Neural progenitor cell (in vitro differentiated cells): ENCODE data around the gene ETV6. TPM values are rescaled to one million over a fixed set of nuclear protein-coding genes. Genes with fewer than 3 reads are reported as not detected.
A peak's percentile ranks its signal among the peaks of the same experiment; 100 is the strongest.

Experiments
- DNase-seq: peaks from one replicate; pipeline ENCODE4 v3.0.0-alpha.2; 2016; ENCODE audit warnings: low spot score
- H2AFZ ChIP-seq: fragments of 200-600 bp; sonication (generic); replicated peaks from 2 replicates; pipeline ENCODE4 v1.6.1; 2016; ENCODE audit warnings: antibody characterized with exemption
- H3F3A ChIP-seq: fragments of 200-600 bp; sonication (generic); 2 replicates; pipeline ENCODE4 v1.6.1; 2016; ENCODE audit warnings: antibody characterized with exemption, low read depth
- H3K27ac ChIP-seq: fragments of 200-600 bp; sonication (generic); 2 replicates; pipeline ENCODE4 v1.5.1; 2016; ENCODE audit warnings: mild to moderate bottlenecking
- H3K27me3 ChIP-seq: fragments of 200-600 bp; sonication (generic); 2 replicates; pipeline ENCODE4 v1.6.1; 2016; ENCODE audit warnings: mild to moderate bottlenecking, moderate library complexity
- H3K36me3 ChIP-seq: fragments of 200-600 bp; sonication (generic); 2 replicates; pipeline ENCODE4 v1.5.1; 2016
- H3K4me1 ChIP-seq: fragments of 200-600 bp; sonication (generic); 2 replicates; pipeline ENCODE4 v1.6.1; 2016; ENCODE audit warnings: mixed run types
- H3K4me2 ChIP-seq: fragments of 200-600 bp; sonication (generic); 2 replicates; pipeline ENCODE4 v1.6.1; 2016
- H3K4me3 ChIP-seq: fragments of 200-600 bp; sonication (generic); 2 replicates; pipeline ENCODE4 v1.5.1; 2016
- H3K79me2 ChIP-seq: fragments of 200-600 bp; sonication (generic); 2 replicates; pipeline ENCODE4 v1.6.1; 2016; ENCODE audit warnings: low read depth
- H3K9ac ChIP-seq: fragments of 200-600 bp; sonication (generic); 2 replicates; pipeline ENCODE4 v1.6.1; 2016
- H3K9me3 ChIP-seq: fragments of 200-600 bp; sonication (generic); 2 replicates; pipeline ENCODE4 v1.5.1; 2016; ENCODE audit warnings: low read depth
- H4K20me1 ChIP-seq: fragments of 200-600 bp; sonication (generic); 2 replicates; pipeline ENCODE4 v1.6.1; 2016; ENCODE audit warnings: low read depth
- H3K27ac Mint-ChIP-seq: 3 replicates; pipeline ENCODE4 v1.8.0; 2021; ENCODE audit warnings: mixed read lengths
- H3K27me3 Mint-ChIP-seq: 2 replicates; pipeline ENCODE4 v1.8.0; 2022; ENCODE audit warnings: low read depth, mild to moderate bottlenecking, inconsistent platforms, moderate library complexity, mixed read lengths; ENCODE audit not compliant: insufficient read depth
- H3K36me3 Mint-ChIP-seq: 3 replicates; pipeline ENCODE4 v1.8.0; 2021; ENCODE audit warnings: mixed read lengths
- H3K4me1 Mint-ChIP-seq: 3 replicates; pipeline ENCODE4 v1.8.0; 2021; ENCODE audit warnings: mixed read lengths
- H3K4me3 Mint-ChIP-seq: 3 replicates; pipeline ENCODE4 v1.8.0; 2021; ENCODE audit warnings: mild to moderate bottlenecking, moderate library complexity, mixed read lengths
- H3K9me3 Mint-ChIP-seq: 3 replicates; pipeline ENCODE4 v1.8.0; 2020; ENCODE audit warnings: mixed read lengths
- CTCF ChIP-seq: fragments of 200-600 bp; sonication (generic); IDR thresholded peaks from 2 replicates; pipeline ENCODE4 v1.5.1; 2017; ENCODE audit warnings: antibody characterized with exemption, mild to moderate bottlenecking
- EZH2 ChIP-seq: fragments of 200-600 bp; sonication (generic); IDR thresholded peaks from 2 replicates; pipeline ENCODE4 v1.6.1; 2017; ENCODE audit warnings: antibody characterized with exemption, mild to moderate bottlenecking, moderate library complexity
- EZH2phosphoT487 ChIP-seq: fragments of 200-600 bp; sonication (generic); IDR thresholded peaks from 2 replicates; pipeline ENCODE4 v1.6.1; 2017; ENCODE audit warnings: antibody characterized with exemption
- total RNA-seq: library from RNA; depleted of rRNA; stranded (reverse); fragments of >200 nt; gene quantifications from 2 replicates; pipeline ENCODE4 v1.2.3, GENCODE V29; 2015; ENCODE audit warnings: low replicate concordance

The ETV6 gene
- total RNA-seq, 1 donor from 2014 or later: 6.2 TPM

DNA sequence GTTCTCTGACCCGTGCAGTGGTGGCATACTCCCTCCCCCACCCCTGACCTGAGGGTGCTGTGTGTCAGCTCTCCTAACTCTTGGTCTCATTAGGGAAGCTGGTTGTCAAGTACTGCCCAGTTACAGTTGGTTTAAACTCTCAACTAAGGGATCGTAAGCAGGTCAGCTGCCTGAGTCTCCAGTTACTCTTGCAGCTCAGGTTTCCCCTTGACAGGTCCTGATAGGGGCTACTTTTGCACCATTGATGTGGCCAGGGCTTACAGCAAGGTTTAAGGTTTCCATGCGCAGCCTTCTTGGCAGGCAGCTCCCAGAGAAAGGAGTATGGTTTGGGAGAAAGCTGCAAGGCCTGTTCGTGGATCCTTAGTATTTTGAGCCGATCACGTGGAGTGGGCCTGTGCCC lies 74.5 kb downstream of the ETV6 start:
- Histone ChIP-seq H3K79me2 (no peaks in the 10 kb centered on the region), H3K9me3 (no peaks in the 10 kb centered on the region), H3K36me3 (no peaks in the 10 kb centered on the region), H3K4me2 (peak overlapping the region; percentile 19), H3K27me3 (no peaks in the 10 kb centered on the region), H2AFZ (no peak overlapping the region), H4K20me1 (no peaks in the 10 kb centered on the region), H3K4me1 (peaks cover 21% of the 10 kb centered on the region), H3K4me3 (no peak overlapping the region), H3F3A (no peaks in the 10 kb centered on the region), H3K27ac (no peak overlapping the region), H3K9ac (no peak overlapping the region)
- Mint-ChIP-seq H3K36me3 (peaks cover 10% of the 10 kb centered on the region), H3K27me3 (peaks cover 4% of the 10 kb centered on the region), H3K4me3 (no peak overlapping the region), H3K27ac (no peak overlapping the region), H3K9me3 (peaks cover 2% of the 10 kb centered on the region), H3K4me1 (peaks cover 31% of the 10 kb centered on the region)
- TF ChIP-seq EZH2phosphoT487: no peak
- no peak for TF ChIP-seq CTCF
- TF ChIP-seq EZH2: no peak
- peak; percentile 53 for DNase-seq

DNA sequence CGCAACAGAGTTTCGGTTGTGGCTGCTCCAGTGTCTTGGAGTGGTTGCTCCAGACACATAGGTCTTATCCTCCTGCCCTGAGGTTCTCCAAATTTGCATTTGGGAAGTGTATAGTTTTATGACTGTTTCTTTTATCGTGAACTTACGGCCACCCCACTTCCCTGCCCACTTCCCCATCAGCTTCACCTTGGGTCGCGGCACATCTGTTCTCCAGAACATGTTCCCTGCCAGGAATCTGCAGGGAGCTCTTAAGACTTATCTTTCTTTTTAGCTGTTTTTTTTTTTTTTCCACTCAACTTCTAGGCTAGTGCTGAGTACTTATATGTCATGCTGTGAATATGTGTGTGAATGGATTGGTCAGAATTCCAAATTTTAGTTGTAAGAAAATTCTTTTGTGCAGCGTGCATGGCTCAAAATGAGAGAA lies 75.4 kb downstream of the ETV6 start:
- Histone ChIP-seq H3K4me3 (no peak overlapping the region), H3K27ac (no peak overlapping the region), H4K20me1 (no peaks in the 10 kb centered on the region), H3K79me2 (no peaks in the 10 kb centered on the region), H2AFZ (no peak overlapping the region), H3K9me3 (no peaks in the 10 kb centered on the region), H3K4me1 (peaks cover 16% of the 10 kb centered on the region), H3K36me3 (no peaks in the 10 kb centered on the region), H3K9ac (no peak overlapping the region), H3K4me2 (no peak overlapping the region), H3K27me3 (no peaks in the 10 kb centered on the region), H3F3A (no peaks in the 10 kb centered on the region)
- TF ChIP-seq EZH2 (no peak), CTCF (no peak)
- peaks cover 25% of the 10 kb centered on the region for H3K4me1 Mint-ChIP-seq
- H3K9me3 Mint-ChIP-seq: peaks cover 2% of the 10 kb centered on the region
- H3K27ac Mint-ChIP-seq: no peak overlapping the region
- DNase-seq: no peak
- no peak overlapping the region for H3K4me3 Mint-ChIP-seq
- H3K27me3 Mint-ChIP-seq: peaks cover 2% of the 10 kb centered on the region
- peaks cover 11% of the 10 kb centered on the region for H3K36me3 Mint-ChIP-seq

- H3F3A ChIP-seq: no peaks in the 10 kb centered on the region
- H3K27me3 ChIP-seq: no peaks in the 10 kb centered on the region
- no peak overlapping the region for H3K27ac ChIP-seq
- no peak overlapping the region for H3K4me3 ChIP-seq
- no peak overlapping the region for H3K4me2 ChIP-seq
- peak overlapping the region; percentile 69 for H3K27ac Mint-ChIP-seq
- H3K79me2 ChIP-seq: no peaks in the 10 kb centered on the region
- H2AFZ ChIP-seq: no peak overlapping the region
- DNase-seq: no peak
- H3K9me3 Mint-ChIP-seq: peaks cover 2% of the 10 kb centered on the region
- no peaks in the 10 kb centered on the region for H4K20me1 ChIP-seq
- TF ChIP-seq CTCF (no peak), EZH2 (no peak), EZH2phosphoT487 (no peak)
- H3K27me3 Mint-ChIP-seq: peaks cover 2% of the 10 kb centered on the region
- no peaks in the 10 kb centered on the region for H3K36me3 ChIP-seq
- peaks cover 16% of the 10 kb centered on the region for H3K4me1 ChIP-seq
- H3K4me3 Mint-ChIP-seq: no peak overlapping the region
- H3K9me3 ChIP-seq: no peaks in the 10 kb centered on the region
- H3K4me1 Mint-ChIP-seq: peaks cover 25% of the 10 kb centered on the region
- no peak overlapping the region for H3K9ac ChIP-seq
- H3K36me3 Mint-ChIP-seq: peaks cover 9% of the 10 kb centered on the region
Measured at GRCh38 chr12:11725686-11726085, 76.2 kb downstream of the ETV6 start.

- H3K27ac Mint-ChIP-seq: no peak overlapping the region
- TF ChIP-seq EZH2phosphoT487 (no peak), CTCF (no peak), EZH2 (no peak)
- H3K36me3 Mint-ChIP-seq: peaks cover 9% of the 10 kb centered on the region
- H3K4me1 ChIP-seq: peaks cover 16% of the 10 kb centered on the region
- no peak overlapping the region for H3K4me3 ChIP-seq
- H3K79me2 ChIP-seq: no peaks in the 10 kb centered on the region
- no peaks in the 10 kb centered on the region for H3K36me3 ChIP-seq
- no peak overlapping the region for H3K4me3 Mint-ChIP-seq
- peaks cover 2% of the 10 kb centered on the region for H3K27me3 Mint-ChIP-seq
- peaks cover 30% of the 10 kb centered on the region for H3K4me1 Mint-ChIP-seq
- H4K20me1 ChIP-seq: no peaks in the 10 kb centered on the region
- H3F3A ChIP-seq: no peaks in the 10 kb centered on the region
- no peaks in the 10 kb centered on the region for H3K9me3 ChIP-seq
- H3K9ac ChIP-seq: no peak overlapping the region
- H3K27me3 ChIP-seq: no peaks in the 10 kb centered on the region
- DNase-seq: no peak
- no peak overlapping the region for H3K4me2 ChIP-seq
- H3K9me3 Mint-ChIP-seq: peaks cover 2% of the 10 kb centered on the region
- no peak overlapping the region for H2AFZ ChIP-seq
- no peak overlapping the region for H3K27ac ChIP-seq
Measured at GRCh38 chr12:11726659-11727058, 77.2 kb downstream of the ETV6 start.
